ENCODE data around the gene SIRT5.

Gene SIRT5

GRCh38 chr6:13613029-13613594, 38.7 kb downstream of the SIRT5 start:
- TF ChIP-seq CTCF (IDR thresholded peaks at IDR 0.05; ENCODE audit: extremely low read depth, missing control alignments), result no peak
- DNase-seq (ENCODE audit: low spot score), result no peak

GRCh38 chr6:13614126-13614925, 39.9 kb downstream of the SIRT5 start:
- no peak for TF ChIP-seq CTCF (IDR thresholded peaks at IDR 0.05; ENCODE audit: extremely low read depth, missing control alignments)
- no peak for DNase-seq (ENCODE audit: low spot score)

- DNase-seq (ENCODE audit: low spot score), result peak; percentile 98
- peak; percentile 94 for TF ChIP-seq CTCF (IDR thresholded peaks at IDR 0.05; ENCODE audit: extremely low read depth, missing control alignments)
These were observed 40.8 kb downstream of the SIRT5 start, which contains the start of gene NOL7 for GRCh38 chr6:13614926-13615791. NOL7 (plus strand) TSS chr6:13615335; CDS start chr6:13615359, 24 bp downstream.

GRCh38 chr6:13615792-13616120, 41.4 kb downstream of the SIRT5 start:
- peak; percentile 28 for DNase-seq (ENCODE audit: low spot score)
- TF ChIP-seq CTCF (IDR thresholded peaks at IDR 0.05; ENCODE audit: extremely low read depth, missing control alignments), result no peak

GRCh38 chr6:13617066-13617465, 42.7 kb downstream of the SIRT5 start:
- TF ChIP-seq CTCF (IDR thresholded peaks at IDR 0.05; ENCODE audit: extremely low read depth, missing control alignments), result no peak
- no peak for DNase-seq (ENCODE audit: low spot score)

GRCh38 chr6:13624871-13625288, 50.5 kb downstream of the SIRT5 start:
- TF ChIP-seq CTCF (IDR thresholded peaks at IDR 0.05; ENCODE audit: extremely low read depth, missing control alignments), result peak; percentile 21
- peak; percentile 45 for DNase-seq (ENCODE audit: low spot score)

Data from GM20000 (cell line).